HG03558 (cell line): ENCODE data around the gene ITGB7.
A peak's percentile ranks its signal among the peaks of the same experiment; 100 is the strongest.

Experiments used
- ATAC-seq: cut with Tn5 transposase; IDR thresholded peaks from one replicate; pipeline ENCODE4 v1.9.1; 2021; ENCODE audit warnings: moderate number of reproducible peaks; ENCODE audit not compliant: unreplicated experiment; ENCODE audit errors: extremely low read depth

The ITGB7 gene

GRCh38 chr12:53200458-53201176 lies 6.4 kb downstream of the ITGB7 start:
- ATAC-seq = peak; percentile 41

- ATAC-seq = no peak
These were observed 7.0 kb downstream of the ITGB7 start for GRCh38 chr12:53200107-53200457.

GRCh38 chr12:53199700-53200099 lies 7.4 kb downstream of the ITGB7 start:
- ATAC-seq = no peak

- no peak for ATAC-seq
These were observed 8.5 kb downstream of the ITGB7 start for GRCh38 chr12:53198486-53199110.

- no peak for ATAC-seq
These were observed 9.9 kb downstream of the ITGB7 start for GRCh38 chr12:53197011-53197640.

- no peak for ATAC-seq
These were observed 10.6 kb downstream of the ITGB7 start for GRCh38 chr12:53196486-53196885.

GRCh38 chr12:53195516-53196420 lies 11.3 kb downstream of the ITGB7 start:
- no peak for ATAC-seq

GRCh38 chr12:53194973-53195372 lies 12.1 kb downstream of the ITGB7 start:
- ATAC-seq = no peak

- no peak for ATAC-seq
These were observed 12.9 kb downstream of the ITGB7 start for GRCh38 chr12:53193985-53194716.

- ATAC-seq = no peak
These were observed 14.0 kb downstream of the ITGB7 start for GRCh38 chr12:53193040-53193439.

- ATAC-seq = no peak
These were observed 14.5 kb downstream of the ITGB7 start for GRCh38 chr12:53192531-53193021.

GRCh38 chr12:53191885-53192530 lies 15.0 kb downstream of the ITGB7 start:
- no peak for ATAC-seq

- no peak for ATAC-seq
These were observed 15.8 kb downstream of the ITGB7 start for GRCh38 chr12:53191096-53191884.

GRCh38 chr12:53190108-53190729 lies 16.8 kb downstream of the ITGB7 start:
- ATAC-seq = no peak

- no peak for ATAC-seq
These were observed 19.7 kb downstream of the ITGB7 start for GRCh38 chr12:53187145-53187899.

GRCh38 chr12:53186745-53187144 lies 20.3 kb downstream of the ITGB7 start:
- ATAC-seq = no peak

GRCh38 chr12:53185582-53186153 lies 21.4 kb downstream of the ITGB7 start:
- ATAC-seq = no peak
